GM19025 (cell line): ENCODE data around the gene ARX.

Experiments used
- ATAC-seq: cut with Tn5 transposase; IDR thresholded peaks from one replicate; pipeline ENCODE4 v1.9.1; 2021; ENCODE audit warnings: mild to moderate bottlenecking, low read depth, moderate library complexity; ENCODE audit not compliant: unreplicated experiment

ARX gene

GRCh38 chrX:25015486-25016360 is at the start of gene ARX:
Gene ARX (minus strand): TSS chrX:25015965. CDS start chrX:25015737, 228 bp downstream.
- peak; percentile 67 for ATAC-seq

GRCh38 chrX:25059273-25059672 is 43.5 kb upstream of the ARX start:
- no peak for ATAC-seq

- no peak for ATAC-seq
Measured at GRCh38 chrX:25052798-25053534, 37.2 kb upstream of the ARX start.

- ATAC-seq: no peak
Measured at GRCh38 chrX:25049971-25050370, 34.2 kb upstream of the ARX start.

- no peak for ATAC-seq
Measured at GRCh38 chrX:25049357-25049756, 33.6 kb upstream of the ARX start.

- ATAC-seq: no peak
Measured at GRCh38 chrX:25048178-25048577, 32.4 kb upstream of the ARX start.

GRCh38 chrX:25043192-25043591 is 27.4 kb upstream of the ARX start:
- ATAC-seq: no peak

GRCh38 chrX:25039036-25039435 is 23.3 kb upstream of the ARX start:
- no peak for ATAC-seq

GRCh38 chrX:25034889-25035288 is 19.1 kb upstream of the ARX start:
- no peak for ATAC-seq

GRCh38 chrX:25029288-25029825 is 13.6 kb upstream of the ARX start:
- ATAC-seq: no peak

GRCh38 chrX:25028726-25029125 is 13.0 kb upstream of the ARX start:
- no peak for ATAC-seq

- no peak for ATAC-seq
Measured at GRCh38 chrX:25026576-25026975, 10.8 kb upstream of the ARX start.

GRCh38 chrX:25025615-25026014 is 9.8 kb upstream of the ARX start:
- no peak for ATAC-seq

- ATAC-seq: no peak
Measured at GRCh38 chrX:25023908-25024307, 8.1 kb upstream of the ARX start.

- no peak for ATAC-seq
Measured at GRCh38 chrX:25022499-25023325, 6.9 kb upstream of the ARX start.

GRCh38 chrX:25020905-25021449 is 5.2 kb upstream of the ARX start:
- ATAC-seq: peak; percentile 56

GRCh38 chrX:25020391-25020904 is 4.7 kb upstream of the ARX start:
- no peak for ATAC-seq

- ATAC-seq: no peak
Measured at GRCh38 chrX:25019707-25020390, 4.1 kb upstream of the ARX start.

GRCh38 chrX:25018682-25019081 is 2.9 kb upstream of the ARX start:
- ATAC-seq: no peak
